HCT116 (cell line): ENCODE measurements around the gene HNRNPL. TPM values are rescaled to one million over a fixed set of nuclear protein-coding genes. Genes with fewer than 3 reads are reported as not detected.
"Not testable (repeated sequence)": the region's sequence is repeated elsewhere in the genome, so short reads cannot be mapped to it uniquely, and the experiment has no call there.

Source experiments
- ATAC-seq: fragments of 200-7000 bp; cut with Tn5 transposase; 2 replicates; pipeline ENCODE4 v1.9.1; 2020; ENCODE audit warnings: mild to moderate bottlenecking, moderate library complexity
- BruUV-seq: library from RNA; stranded (reverse); fragments of 400-500 nt; replicated peaks from 2 replicates; lab custom pipeline; 2021; lab: Mats Ljungman, UMichigan
- CTCF ChIA-PET: fragments of 300-600 bp; sonication (Branson Sonifier 250); formaldehyde crosslinking; loops from one replicate; lab custom pipeline; 2021; ENCODE audit warnings: antibody characterized with exemption; lab: Charles Lee
- POLR2A ChIA-PET: fragments of 300-600, 350-600 bp; sonication (Branson Sonifier 250); formaldehyde crosslinking; loops from one replicate; lab custom pipeline; 2021; ENCODE audit warnings: antibody characterized with exemption; lab: Charles Lee
- RAD21 ChIA-PET, 2 experiments: fragments of 300-600 bp; sonication (Branson Sonifier 250); formaldehyde crosslinking; loops; one replicate each; lab custom pipeline; 2023; ENCODE audit warnings: low total read pairs in 2 of 2; ENCODE audit not compliant: uncharacterized antibody in 2 of 2, unreplicated experiment in 2 of 2, low non-redundant PET in 1 of 2; lab: Charles Lee
- DNase-seq: peaks from one replicate; pipeline ENCODE4 v3.0.0-alpha.2; 2010; ENCODE audit warnings: low read depth, low spot score
- H2AFZ ChIP-seq: fragments of 200-600 bp; shearing (Covaris generic), sonication (generic); 2 replicates; pipeline ENCODE4 v1.6.1; 2017; ENCODE audit warnings: low read depth, mixed run types, mixed read lengths, antibody characterized with exemption, low read length; ENCODE audit not compliant: poor library complexity, severe bottlenecking
- H3K27ac ChIP-seq: 2 replicates; pipeline ENCODE4 v1.5.1; 2012; ENCODE audit warnings: low read depth, low read length
- H3K27me3 ChIP-seq: fragments of 200-600 bp; sonication (generic); 2 replicates; pipeline ENCODE4 v1.6.1; 2016; ENCODE audit warnings: mixed run types, low read length, mixed read lengths; ENCODE audit not compliant: insufficient read depth
- H3K36me3 ChIP-seq, 2 experiments: fragments of 200-500 bp in 1 of 2; fragments of 200-600 bp in 1 of 2; sonication (Bioruptor generic) in 1 of 2; sonication (generic) in 1 of 2; 2 replicates each; pipeline versions ENCODE4 v1.5.1 to v1.6.1; 2014 to 2016; ENCODE audit warnings: low read length in 2 of 2, inconsistent platforms in 1 of 2, mixed read lengths in 1 of 2, mixed run types in 1 of 2; ENCODE audit not compliant: insufficient read depth in 2 of 2, control insufficient read depth in 1 of 2
- H3K4me1 ChIP-seq, 2 experiments: fragments of 200-600 bp in 1 of 2; sonication (generic) in 1 of 2; 2 replicates each; pipeline versions ENCODE4 v1.5.1 to v1.6.1; 2012 to 2017; ENCODE audit warnings: low read length in 2 of 2, inconsistent platforms in 1 of 2, mild to moderate bottlenecking in 1 of 2, mixed read lengths in 1 of 2, mixed run types in 1 of 2, moderate library complexity in 1 of 2; ENCODE audit not compliant: insufficient read depth in 2 of 2, control insufficient read depth in 1 of 2
- H3K4me2 ChIP-seq: fragments of 200-600 bp; sonication (generic); 2 replicates; pipeline ENCODE4 v1.6.1; 2017; ENCODE audit warnings: mixed run types, low read length, mixed read lengths
- H3K4me3 ChIP-seq, 2 experiments: fragments of 200-600 bp in 1 of 2; sonication (generic) in 1 of 2; replicated peaks in 1 of 2; 2 replicates each; pipeline ENCODE4 v1.5.1; 2011 to 2016; ENCODE audit warnings: low read length in 2 of 2, control low read depth in 1 of 2, low read depth in 1 of 2, mild to moderate bottlenecking in 1 of 2, mixed read lengths in 1 of 2, mixed run types in 1 of 2
- H3K79me2 ChIP-seq: fragments of 200-600 bp; sonication (generic); 2 replicates; pipeline ENCODE4 v1.6.1; 2017; ENCODE audit warnings: mild to moderate bottlenecking, mixed run types, low read length, moderate library complexity, mixed read lengths; ENCODE audit not compliant: insufficient read depth
- H3K9ac ChIP-seq: fragments of 200-600 bp; sonication (generic); 2 replicates; pipeline ENCODE4 v1.6.1; 2016; ENCODE audit warnings: low read length, mixed read lengths
- H3K9me2 ChIP-seq: fragments of 200-600 bp; sonication (generic), shearing (Covaris generic); 2 replicates; pipeline ENCODE4 v1.6.1; 2017; ENCODE audit warnings: mixed run types, mild to moderate bottlenecking, moderate library complexity; ENCODE audit not compliant: insufficient read depth
- H3K9me3 ChIP-seq, 2 experiments: fragments of 200-500 bp in 1 of 2; fragments of 200-600 bp in 1 of 2; sonication (Bioruptor generic) in 1 of 2; sonication (generic) in 1 of 2; 2 replicates each; pipeline ENCODE4 v1.6.1; 2014 to 2017; ENCODE audit warnings: low read length in 2 of 2, mixed read lengths in 2 of 2, inconsistent platforms in 1 of 2, low read depth in 1 of 2, mild to moderate bottlenecking in 1 of 2, mixed run types in 1 of 2, moderate library complexity in 1 of 2; ENCODE audit not compliant: control insufficient read depth in 1 of 2, insufficient read depth in 1 of 2
- H4K20me1 ChIP-seq: fragments of 200-600 bp; sonication (generic), shearing (Covaris generic); 2 replicates; pipeline ENCODE4 v1.6.1; 2017; ENCODE audit warnings: mixed run types, mild to moderate bottlenecking, moderate library complexity; ENCODE audit not compliant: insufficient read depth
- CBX3 ChIP-seq: IDR thresholded peaks from 2 replicates; pipeline ENCODE4 v1.6.1; 2012; ENCODE audit warnings: low read depth
- FOSL1 ChIP-seq: IDR thresholded peaks from 2 replicates; pipeline ENCODE4 v1.6.1; 2012; ENCODE audit warnings: low read depth
- YY1 ChIP-seq: IDR thresholded peaks from 2 replicates; pipeline ENCODE4 v1.6.1; 2011; ENCODE audit warnings: low read length, low read depth, moderate library complexity, mild to moderate bottlenecking; ENCODE audit not compliant: insufficient replicate concordance; ENCODE audit errors: extremely low read depth
- intact Hi-C: fragments of 100-400 bp; cut with micrococcal nuclease; formaldehyde crosslinking; loops from 2 replicates; pipeline ENCODE4 v1.10.0; 2022
- total RNA-seq: library from RNA; stranded (reverse); gene quantifications from one replicate; pipeline ENCODE4 v1.2.1, GENCODE V29; 2021; ENCODE audit not compliant: unreplicated experiment
- TF ChIP-seq, protein P1 (sequence below), 3 experiments: fragments of 200-600 bp in 1 of 3; sonication (generic) in 1 of 3; IDR thresholded peaks in 2 of 3; conservative IDR thresholded peaks in 1 of 3; 2 replicates each; pipeline ENCODE4 v1.5.1; 2012 to 2017; ENCODE audit warnings: low read depth in 2 of 3, low read length in 2 of 3, antibody characterized with exemption in 1 of 3, borderline replicate concordance in 1 of 3, control low read depth in 1 of 3, mild to moderate bottlenecking in 1 of 3, mixed read lengths in 1 of 3, mixed run types in 1 of 3, moderate library complexity in 1 of 3; ENCODE audit not compliant: insufficient read depth in 1 of 3

Gene HNRNPL
- total RNA-seq, 1 experiment from 2014 or later, result 551 TPM

DNA sequence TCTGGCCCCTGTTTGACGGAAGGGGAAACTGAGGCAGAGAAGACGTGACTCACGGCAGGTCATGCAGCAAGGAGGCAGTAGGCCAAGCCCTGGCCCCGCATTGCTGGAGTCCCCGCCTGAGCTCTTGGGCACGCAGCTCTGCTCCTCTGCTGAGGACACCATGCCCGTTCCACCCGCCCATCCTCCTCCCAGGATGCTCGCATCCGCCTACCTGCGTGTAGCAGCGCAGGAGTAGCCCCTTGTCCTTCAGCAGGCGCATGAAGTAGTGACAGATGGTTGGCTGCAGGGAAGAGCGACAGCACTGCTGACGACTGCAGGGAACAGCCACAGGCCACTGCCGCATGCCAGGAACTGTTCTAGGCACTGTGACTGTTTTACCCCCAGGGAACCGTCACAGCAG, 39.1 kb upstream of the HNRNPL start:
- BruUV-seq, result no TSS peak
- Histone ChIP-seq H3K9ac (no peak overlapping the region), H3K4me1 (peaks cover 0 to 5% of the 10 kb centered on the region in 2 experiments; a peak in 2 of 4 replicates), H3K36me3 (no peaks in the 10 kb centered on the region), H3K27ac (no peak overlapping the region), H3K9me3 (no peaks in the 10 kb centered on the region), H2AFZ (no peak overlapping the region), H4K20me1 (no peaks in the 10 kb centered on the region), H3K4me3 (no peak overlapping the region), H3K27me3 (no peaks in the 10 kb centered on the region), H3K4me2 (no peak overlapping the region), H3K9me2 (no peaks in the 10 kb centered on the region), H3K79me2 (no peaks in the 10 kb centered on the region)
- intact Hi-C loops, result no loop called here
- ATAC-seq (no peak), DNase-seq (no peak)
- ChIA-PET CTCF (interaction anchor here (1.6 kb wide), 1 partner anchor 486 kb away, joined by 10 read pairs; the partner anchor contains the start of gene FAM98C), RAD21 (no interaction called here), POLR2A (interaction anchor here (1.5 to 1.6 kb wide), 2 partner anchors 11 to 41 kb away, joined by 3 to 5 read pairs; partner anchors contain the start of genes MRPS12, NFKBIB, SARS2 and SIRT2)
- TF ChIP-seq, protein P1, sequence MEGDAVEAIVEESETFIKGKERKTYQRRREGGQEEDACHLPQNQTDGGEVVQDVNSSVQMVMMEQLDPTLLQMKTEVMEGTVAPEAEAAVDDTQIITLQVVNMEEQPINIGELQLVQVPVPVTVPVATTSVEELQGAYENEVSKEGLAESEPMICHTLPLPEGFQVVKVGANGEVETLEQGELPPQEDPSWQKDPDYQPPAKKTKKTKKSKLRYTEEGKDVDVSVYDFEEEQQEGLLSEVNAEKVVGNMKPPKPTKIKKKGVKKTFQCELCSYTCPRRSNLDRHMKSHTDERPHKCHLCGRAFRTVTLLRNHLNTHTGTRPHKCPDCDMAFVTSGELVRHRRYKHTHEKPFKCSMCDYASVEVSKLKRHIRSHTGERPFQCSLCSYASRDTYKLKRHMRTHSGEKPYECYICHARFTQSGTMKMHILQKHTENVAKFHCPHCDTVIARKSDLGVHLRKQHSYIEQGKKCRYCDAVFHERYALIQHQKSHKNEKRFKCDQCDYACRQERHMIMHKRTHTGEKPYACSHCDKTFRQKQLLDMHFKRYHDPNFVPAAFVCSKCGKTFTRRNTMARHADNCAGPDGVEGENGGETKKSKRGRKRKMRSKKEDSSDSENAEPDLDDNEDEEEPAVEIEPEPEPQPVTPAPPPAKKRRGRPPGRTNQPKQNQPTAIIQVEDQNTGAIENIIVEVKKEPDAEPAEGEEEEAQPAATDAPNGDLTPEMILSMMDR (IDR thresholded peaks at IDR 0.05 in 2 of 3, conservative IDR thresholded peaks at IDR 0.05 in 1 of 3; ENCODE audit: borderline replicate concordance in 1 of 3, insufficient read depth in 1 of 3, low read depth in 2 of 3, low read length in 2 of 3), result no peak
- TF ChIP-seq FOSL1 (no peak), YY1 (no peak), CBX3 (no peak)

DNA sequence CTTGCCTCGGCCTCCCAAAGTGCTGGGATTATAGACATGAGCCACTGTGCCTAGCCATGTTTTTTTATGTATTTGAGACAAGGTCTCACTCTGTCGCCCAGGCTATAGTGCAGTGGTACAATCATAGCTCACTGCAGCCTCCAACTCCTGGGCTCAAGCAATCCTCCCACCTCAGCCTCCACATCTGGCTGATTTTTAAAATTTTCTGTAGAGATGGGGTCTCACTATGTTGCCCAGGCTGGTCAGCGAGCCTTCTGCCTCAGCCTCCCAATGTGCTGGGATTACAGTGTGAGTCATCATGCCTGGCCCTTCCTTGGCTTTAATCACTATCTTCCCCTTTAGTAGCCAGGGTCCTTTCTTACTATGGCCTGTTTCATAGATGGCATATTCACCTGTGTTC, 34.9 kb upstream of the HNRNPL start:
- intact Hi-C loops, ATAC-seq, BruUV-seq: not testable (repeated sequence)

More for the DNA sequence above, 34.9 kb upstream of the HNRNPL start:
- H3K9me3 ChIP-seq, H3K4me3 ChIP-seq, H2AFZ ChIP-seq, H3K9me2 ChIP-seq, H3K36me3 ChIP-seq, H3K27ac ChIP-seq, H3K9ac ChIP-seq, H3K4me1 ChIP-seq, CTCF ChIA-PET, RAD21 ChIA-PET, DNase-seq, H3K27me3 ChIP-seq, H3K79me2 ChIP-seq, H3K4me2 ChIP-seq, H4K20me1 ChIP-seq: not testable (repeated sequence)
- POLR2A ChIA-PET, result interaction anchor here (0.8 kb wide), 1 partner anchor 193 kb away, joined by 3 read pairs; no protein-coding TSS in a partner anchor
